GM20000 (cell line): Measurements from ENCODE around the gene SEMA3F.

Experiments
- DNase-seq: peaks from one replicate; pipeline ENCODE4 v3.0.0; 2012; ENCODE audit warnings: low spot score
- CTCF ChIP-seq: IDR thresholded peaks from 2 replicates; pipeline ENCODE4 v1.5.1; 2012; ENCODE audit warnings: mild to moderate bottlenecking, control low read depth; ENCODE audit errors: extremely low read depth, missing control alignments

Gene SEMA3F

GRCh38 chr3:50182533-50183099, 27.5 kb downstream of the SEMA3F start:
- no peak for DNase-seq
- no peak for TF ChIP-seq CTCF

GRCh38 chr3:50183755-50184154, 28.6 kb downstream of the SEMA3F start:
- DNase-seq = no peak
- no peak for TF ChIP-seq CTCF

DNA sequence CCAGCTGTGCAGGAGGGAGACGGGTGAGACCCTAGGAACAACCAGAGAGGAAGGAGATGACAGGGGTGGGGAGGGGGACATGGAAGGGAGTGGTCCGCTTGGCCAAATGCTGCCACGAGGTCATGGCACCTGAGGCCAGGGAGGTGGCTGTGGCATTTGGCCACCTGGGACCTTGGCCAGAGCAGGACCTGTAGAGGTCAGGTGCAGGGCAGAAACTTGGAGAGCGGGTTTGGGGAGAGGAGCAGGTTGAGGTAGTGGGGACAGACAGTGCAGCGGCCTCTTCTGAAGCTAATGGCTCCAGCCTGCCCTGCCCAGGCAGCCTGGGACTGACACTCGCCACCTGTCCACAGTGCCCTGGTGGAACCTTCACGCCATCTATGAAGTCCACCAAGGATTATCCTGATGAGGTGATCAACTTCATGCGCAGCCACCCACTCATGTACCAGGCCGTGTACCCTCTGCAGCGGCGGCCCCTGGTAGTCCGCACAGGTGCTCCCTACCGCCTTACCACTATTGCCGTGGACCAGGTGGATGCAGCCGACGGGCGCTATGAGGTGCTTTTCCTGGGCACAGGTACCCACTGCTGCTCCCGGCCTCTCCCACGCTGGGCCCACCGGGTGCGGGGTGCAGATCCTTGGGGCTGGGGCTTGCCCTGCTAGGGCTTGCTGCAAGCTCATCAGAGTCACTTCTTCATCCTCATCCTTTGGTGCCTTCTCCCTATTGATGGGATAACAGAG, 29.3 kb downstream of the SEMA3F start:
- no peak for TF ChIP-seq CTCF
- no peak for DNase-seq

DNA sequence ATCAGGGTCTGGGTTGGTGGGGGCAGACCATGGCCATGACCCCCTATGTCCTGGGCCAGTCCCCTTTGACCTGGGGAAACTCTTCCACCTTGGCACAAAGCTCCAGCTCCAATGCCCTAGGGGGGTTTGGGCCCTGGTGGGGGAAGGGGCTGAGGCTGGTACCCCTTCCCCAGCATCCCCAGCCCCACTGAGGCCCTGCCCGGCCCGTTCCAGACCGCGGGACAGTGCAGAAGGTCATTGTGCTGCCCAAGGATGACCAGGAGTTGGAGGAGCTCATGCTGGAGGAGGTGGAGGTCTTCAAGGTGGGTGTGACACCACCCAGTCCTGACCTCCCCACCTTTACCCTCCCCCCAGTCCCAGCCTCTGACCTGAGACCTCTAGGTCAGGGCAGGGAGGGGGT, 30.1 kb downstream of the SEMA3F start:
- DNase-seq = no peak
- no peak for TF ChIP-seq CTCF

DNA sequence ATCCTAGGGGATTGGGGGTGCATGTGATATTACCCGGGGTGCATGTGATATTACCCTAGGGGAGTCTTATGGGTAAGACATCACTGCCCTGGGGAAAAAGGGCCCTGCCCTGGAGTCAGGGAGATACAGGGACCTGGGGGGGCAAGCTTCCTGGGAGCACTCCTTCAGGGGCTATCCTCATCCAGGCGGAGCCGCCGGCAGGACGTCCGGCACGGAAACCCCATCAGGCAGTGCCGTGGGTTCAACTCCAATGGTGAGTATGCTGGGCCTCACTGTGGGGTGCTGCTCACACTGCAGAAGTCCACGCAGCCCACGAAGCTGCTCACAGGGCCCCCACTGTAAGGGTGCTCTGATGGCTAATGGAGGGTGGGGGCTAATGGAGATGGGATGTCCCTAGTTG, 31.0 kb downstream of the SEMA3F start:
- TF ChIP-seq CTCF = no peak
- no peak for DNase-seq

GRCh38 chr3:50187750-50188149, 32.6 kb downstream of the SEMA3F start:
- DNase-seq = no peak
- TF ChIP-seq CTCF = no peak

DNA sequence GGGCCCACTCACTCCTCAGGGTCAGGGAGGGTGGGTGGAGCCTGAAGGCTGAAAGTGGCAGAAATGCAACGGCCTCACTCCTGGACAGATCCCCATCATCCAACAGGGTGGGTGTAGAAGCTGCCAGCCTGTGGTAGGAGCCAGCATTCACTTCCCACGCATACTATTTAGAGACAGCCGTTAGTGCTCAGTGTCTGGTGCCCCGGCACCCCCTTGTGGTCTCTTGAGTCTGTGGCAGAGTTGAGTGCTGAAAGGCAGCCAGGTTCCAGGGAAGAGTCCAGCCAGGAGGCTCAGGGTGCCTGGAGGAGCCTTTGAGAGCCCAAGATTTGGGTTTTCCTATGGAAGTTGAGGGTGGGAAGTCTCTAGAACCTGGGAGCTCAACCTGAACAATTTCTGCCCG, 34.1 kb downstream of the SEMA3F start:
- peak; percentile 38 for TF ChIP-seq CTCF
- peak; percentile 68 for DNase-seq
